ENCODE data around the gene ZNF516.

DNA sequence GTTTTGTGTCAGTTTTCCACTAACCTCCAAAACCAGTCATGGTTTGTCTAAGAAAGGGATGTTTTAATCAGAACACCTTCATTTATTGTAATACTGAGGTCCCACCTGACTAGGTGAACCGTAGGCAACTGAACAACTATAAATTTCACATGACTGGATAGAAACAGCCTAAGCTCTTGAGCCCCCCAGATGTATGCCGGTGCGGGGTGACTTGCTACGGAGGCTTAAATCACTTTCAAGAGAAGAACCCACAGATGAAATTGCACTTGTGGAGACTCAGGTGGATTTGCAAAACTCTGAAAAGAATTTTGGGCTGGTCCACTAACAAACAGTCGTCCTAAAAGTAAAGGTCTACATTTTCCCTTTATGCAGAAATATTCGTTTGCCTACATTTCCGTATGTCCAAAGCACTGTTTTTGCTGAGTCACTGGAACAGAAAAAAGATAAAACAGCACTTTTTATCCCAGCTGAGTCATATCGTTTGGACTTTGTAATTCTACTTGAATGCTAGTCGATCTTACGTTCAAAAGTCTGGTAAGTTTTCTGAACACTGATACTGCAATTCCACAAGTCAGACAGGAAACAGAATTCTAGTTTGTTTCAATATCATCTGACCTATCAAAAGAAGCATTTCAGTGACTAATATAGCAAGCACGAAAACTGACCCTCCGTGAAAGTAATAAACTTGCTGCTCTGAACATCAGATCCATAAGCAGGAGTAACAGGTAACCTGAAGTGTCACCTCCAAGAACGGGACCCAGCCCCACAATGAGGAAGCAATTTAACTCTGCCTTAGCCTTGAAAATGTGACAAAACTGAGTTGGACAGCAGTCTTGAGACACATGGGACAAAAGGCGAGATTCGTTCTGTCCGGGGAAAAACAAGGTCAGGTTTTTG, 18.1 kb downstream of the ZNF516 start:
- TF ChIP-seq RFX5 (IDR thresholded peaks at IDR 0.05; ENCODE audit: low read depth, low read length) (no peak), POLR2A (IDR thresholded peaks at IDR 0.05; ENCODE audit: low read depth, low read length) (peak; percentile 53), CTCF (conservative IDR thresholded peaks at IDR 0.05; ENCODE audit: low read depth, low read length) (no peak)
